Fibroblast of lung (primary cell): ENCODE measurements around the gene PARP9. TPM values are rescaled to one million over a fixed set of nuclear protein-coding genes. Genes with fewer than 3 reads are reported as not detected.

ENCODE experiments used
- DNase-seq, 2 donors: peaks; one replicate each; pipeline versions ENCODE4 v3.0.0 to v3.0.0-alpha.2; 2010; ENCODE audit warnings: low read depth in 2 of 2
- H2AFZ ChIP-seq: 2 replicates; pipeline ENCODE4 v1.5.1; 2012; ENCODE audit warnings: low read length, control low read depth, inconsistent platforms
- H3K27ac ChIP-seq: 2 replicates; pipeline ENCODE4 v1.5.1; 2011; ENCODE audit warnings: low read length, control low read depth; ENCODE audit not compliant: insufficient read depth
- H3K27me3 ChIP-seq: 2 replicates; pipeline ENCODE4 v1.5.1; 2011; ENCODE audit warnings: mild to moderate bottlenecking, low read length; ENCODE audit not compliant: control insufficient read depth, insufficient read depth
- H3K36me3 ChIP-seq: 2 replicates; pipeline ENCODE4 v1.5.1; 2011; ENCODE audit warnings: low read length; ENCODE audit not compliant: control insufficient read depth, insufficient read depth
- H3K4me1 ChIP-seq: 2 replicates; pipeline ENCODE4 v1.5.1; 2011; ENCODE audit warnings: low read length; ENCODE audit not compliant: control insufficient read depth, insufficient read depth; ENCODE audit errors: extremely low read depth
- H3K4me2 ChIP-seq: 2 replicates; pipeline ENCODE4 v1.5.1; 2011; ENCODE audit warnings: low read length, control low read depth; ENCODE audit not compliant: insufficient read depth; ENCODE audit errors: extremely low read depth
- H3K4me3 ChIP-seq, 4 experiments: fragments of 200-600 bp in 1 of 4; sonication (generic) in 1 of 4; replicated peaks in 1 of 4; 2 replicates each; pipeline ENCODE4 v1.5.1; 2011 to 2016; ENCODE audit warnings: low read length in 4 of 4, low read depth in 3 of 4, mild to moderate bottlenecking in 3 of 4, control low read depth in 2 of 4, inconsistent platforms in 1 of 4, mixed read lengths in 1 of 4; ENCODE audit not compliant: insufficient read depth in 1 of 4; ENCODE audit errors: control extremely low read depth in 1 of 4
- H3K79me2 ChIP-seq: 2 replicates; pipeline ENCODE4 v1.5.1; 2012; ENCODE audit warnings: mild to moderate bottlenecking, low read length, inconsistent platforms; ENCODE audit not compliant: control insufficient read depth, insufficient read depth
- H3K9ac ChIP-seq: 2 replicates; pipeline ENCODE4 v1.5.1; 2011; ENCODE audit warnings: mild to moderate bottlenecking, low read length, control low read depth; ENCODE audit not compliant: insufficient read depth
- H3K9me3 ChIP-seq: 2 replicates; pipeline ENCODE4 v1.5.1; 2012; ENCODE audit warnings: low read depth, low read length; ENCODE audit not compliant: control insufficient read depth, insufficient read depth
- H4K20me1 ChIP-seq: 2 replicates; pipeline ENCODE4 v1.5.1; 2011; ENCODE audit warnings: low read length; ENCODE audit not compliant: control insufficient read depth, insufficient read depth; ENCODE audit errors: extremely low read depth
- CTCF ChIP-seq, 2 donors: IDR thresholded peaks in 1 of 2; conservative IDR thresholded peaks in 1 of 2; 1 replicate in 1 of 2; 2 replicates in 1 of 2; pipeline ENCODE4 v1.5.1; 2011 to 2012; ENCODE audit warnings: low read length in 2 of 2, control low read depth in 1 of 2, inconsistent platforms in 1 of 2, low read depth in 1 of 2, mild to moderate bottlenecking in 1 of 2
- EZH2 ChIP-seq: IDR thresholded peaks from 2 replicates; pipeline ENCODE4 v1.5.1; 2012; ENCODE audit warnings: low read length, control low read depth, mild to moderate bottlenecking; ENCODE audit errors: missing control alignments
- polyA plus RNA-seq, 2 donors: library from polyadenylated mRNA; depleted of rRNA in 1 of 2; stranded (reverse) in 1 of 2; unstranded in 1 of 2; fragments of >200 nt; gene quantifications; 2 replicates each; pipeline ENCODE4 v1.2.1, GENCODE V29; 2011 to 2012; ENCODE audit warnings: missing spikeins in 1 of 2
- total RNA-seq: library from RNA; depleted of rRNA; stranded (reverse); fragments of >200 nt; gene quantifications from 2 replicates; pipeline ENCODE4 v1.2.1, GENCODE V29; 2014

PARP9 gene
- total and polyA plus RNA-seq, 2 donors (not counting 1 experiment from before 2014, with no cell fraction given) = 50.0 to 56.0 TPM

DNA sequence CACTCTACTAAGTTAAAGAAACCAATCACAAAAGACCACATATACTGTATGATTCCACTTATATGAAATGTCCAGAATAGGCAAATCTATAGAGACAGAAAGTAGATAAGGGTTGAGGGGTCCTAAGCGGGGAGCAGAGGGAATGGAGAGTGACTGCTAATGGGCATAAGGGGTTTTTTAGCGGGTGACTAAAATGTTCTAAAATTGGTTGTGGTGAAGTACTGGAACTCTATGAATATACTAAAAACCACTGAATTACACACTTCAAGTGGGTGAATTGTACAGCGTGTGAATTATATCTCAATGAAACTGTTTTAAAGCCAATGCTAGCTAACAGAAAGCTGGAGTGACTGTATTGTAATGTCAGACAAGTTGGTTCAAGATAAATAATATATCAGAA lies 82.7 kb downstream of the PARP9 start:
- peaks cover 6% of the 10 kb centered on the region for H4K20me1 ChIP-seq

More for the DNA sequence above, 82.7 kb downstream of the PARP9 start:
- no peak overlapping the region for H3K9ac ChIP-seq
- H3K79me2 ChIP-seq = peaks cover 42% of the 10 kb centered on the region
- H3K27ac ChIP-seq = no peak overlapping the region
- peaks cover 2% of the 10 kb centered on the region for H3K4me1 ChIP-seq
- no peaks in the 10 kb centered on the region for H3K9me3 ChIP-seq
- no peak overlapping the region for H3K4me2 ChIP-seq
- DNase-seq = no peak
- no peak for TF ChIP-seq EZH2
- TF ChIP-seq CTCF (conservative IDR thresholded peaks at IDR 0.05 in 1 of 2, IDR thresholded peaks at IDR 0.05 in 1 of 2; ENCODE audit: low read depth in 1 of 2, low read length in 2 of 2) = no peak
- H3K4me3 ChIP-seq = no peak overlapping the region
- H3K36me3 ChIP-seq = no peaks in the 10 kb centered on the region
- H3K27me3 ChIP-seq = no peaks in the 10 kb centered on the region
- H2AFZ ChIP-seq = no peak overlapping the region

Other genes starting within 250 kb of the PARP9 start
- 7.9 and 16.2 TPM in 2 replicates for gene CSTA, start 239.1 kb downstream of the PARP9 start, total RNA-seq
- 0.61 and 1.1 TPM in 2 replicates for gene CSTA, start 239.1 kb downstream of the PARP9 start, polyA plus RNA-seq
- 30.9 and 57.8 TPM in 2 replicates for gene MIX23, start 181.1 kb downstream of the PARP9 start, total RNA-seq
- gene MIX23, start 181.1 kb downstream of the PARP9 start, polyA plus RNA-seq = 22.3 and 26.7 TPM in 2 replicates
- 16.7 and 16.9 TPM in 2 replicates for gene FAM162A, start 180.1 kb downstream of the PARP9 start, total RNA-seq
- gene FAM162A, start 180.1 kb downstream of the PARP9 start, polyA plus RNA-seq = 37.0 and 47.6 TPM in 2 replicates
- 5.4 and 6.6 TPM in 2 replicates for gene WDR5B, start 148.2 kb downstream of the PARP9 start, total RNA-seq
- 5.5 and 7.2 TPM in 2 replicates for gene WDR5B, start 148.2 kb downstream of the PARP9 start, polyA plus RNA-seq
- 21.3 and 23.9 TPM in 2 replicates for gene KPNA1, start 49.4 kb downstream of the PARP9 start, total RNA-seq
- gene KPNA1, start 49.4 kb downstream of the PARP9 start, polyA plus RNA-seq = 54.5 and 56.0 TPM in 2 replicates
- 24.4 and 31.9 TPM in 2 replicates for gene DTX3L, start within 50 bp of the PARP9 start, total RNA-seq
- gene DTX3L, start within 50 bp of the PARP9 start, polyA plus RNA-seq = 14.5 and 15.9 TPM in 2 replicates
- 0.26 and 1.2 TPM in 2 replicates for gene PARP15, start 13.3 kb upstream of the PARP9 start, total RNA-seq
- gene PARP15, start 13.3 kb upstream of the PARP9 start, polyA plus RNA-seq = 0.62 and 0.70 TPM in 2 replicates
- 71.7 and 78.3 TPM in 2 replicates for gene PARP14, start 116.5 kb upstream of the PARP9 start, total RNA-seq
- 27.1 and 35.6 TPM in 2 replicates for gene PARP14, start 116.5 kb upstream of the PARP9 start, polyA plus RNA-seq
- gene HSPBAP1, start 229.5 kb upstream of the PARP9 start, total RNA-seq = 12.4 and 14.4 TPM in 2 replicates
- 5.2 and 5.4 TPM in 2 replicates for gene HSPBAP1, start 229.5 kb upstream of the PARP9 start, polyA plus RNA-seq
- 19.3 and 20.6 TPM in 2 replicates for gene SLC49A4, start 230.8 kb upstream of the PARP9 start, total RNA-seq
- 14.5 and 15.0 TPM in 2 replicates for gene SLC49A4, start 230.8 kb upstream of the PARP9 start, polyA plus RNA-seq